ENCODE measurements around the gene MARCHF6.
"Not testable (repeated sequence)": the region's sequence is repeated elsewhere in the genome, so short reads cannot be mapped to it uniquely, and the experiment has no call there.

MARCHF6 gene

GRCh38 chr5:10387690-10388089 lies 34.2 kb downstream of the MARCHF6 start:
- DNase-seq: no peak

- no peak for DNase-seq
Observed at GRCh38 chr5:10391130-10391529, 37.6 kb downstream of the MARCHF6 start.

GRCh38 chr5:10392567-10393328 lies 39.3 kb downstream of the MARCHF6 start:
- DNase-seq: not testable (repeated sequence)

GRCh38 chr5:10393491-10393890 lies 40.0 kb downstream of the MARCHF6 start:
- no peak for DNase-seq

GRCh38 chr5:10396552-10396951 lies 43.1 kb downstream of the MARCHF6 start:
- no peak for DNase-seq

GRCh38 chr5:10399839-10400238 lies 46.3 kb downstream of the MARCHF6 start:
- no peak for DNase-seq

- DNase-seq: no peak
Observed at GRCh38 chr5:10400411-10400810, 46.9 kb downstream of the MARCHF6 start.

- no peak for DNase-seq
Observed at GRCh38 chr5:10400831-10401230, 47.3 kb downstream of the MARCHF6 start.

- DNase-seq: no peak
Observed at GRCh38 chr5:10401498-10401897, 48.0 kb downstream of the MARCHF6 start.

Data from DMS79 treated with DMSO at 0.1 percent for 48 hours (cell line).